Stimulated activated CD4-positive, alpha-beta T cell treated with anti-CD3 and anti-CD28 coated beads, Interleukin-12 subunit alpha, Interleukin-12 subunit beta, amount 100 ng/mL, for 4 hours (primary cell): ENCODE data around the gene ZNF786.
"Not testable (repeated sequence)": the region's sequence is repeated elsewhere in the genome, so short reads cannot be mapped to it uniquely, and the experiment has no call there.

Experiments used
- DNase-seq: peaks from one replicate; pipeline ENCODE4 v3.0.0-alpha.2; 2020

ZNF786 gene, protein sequence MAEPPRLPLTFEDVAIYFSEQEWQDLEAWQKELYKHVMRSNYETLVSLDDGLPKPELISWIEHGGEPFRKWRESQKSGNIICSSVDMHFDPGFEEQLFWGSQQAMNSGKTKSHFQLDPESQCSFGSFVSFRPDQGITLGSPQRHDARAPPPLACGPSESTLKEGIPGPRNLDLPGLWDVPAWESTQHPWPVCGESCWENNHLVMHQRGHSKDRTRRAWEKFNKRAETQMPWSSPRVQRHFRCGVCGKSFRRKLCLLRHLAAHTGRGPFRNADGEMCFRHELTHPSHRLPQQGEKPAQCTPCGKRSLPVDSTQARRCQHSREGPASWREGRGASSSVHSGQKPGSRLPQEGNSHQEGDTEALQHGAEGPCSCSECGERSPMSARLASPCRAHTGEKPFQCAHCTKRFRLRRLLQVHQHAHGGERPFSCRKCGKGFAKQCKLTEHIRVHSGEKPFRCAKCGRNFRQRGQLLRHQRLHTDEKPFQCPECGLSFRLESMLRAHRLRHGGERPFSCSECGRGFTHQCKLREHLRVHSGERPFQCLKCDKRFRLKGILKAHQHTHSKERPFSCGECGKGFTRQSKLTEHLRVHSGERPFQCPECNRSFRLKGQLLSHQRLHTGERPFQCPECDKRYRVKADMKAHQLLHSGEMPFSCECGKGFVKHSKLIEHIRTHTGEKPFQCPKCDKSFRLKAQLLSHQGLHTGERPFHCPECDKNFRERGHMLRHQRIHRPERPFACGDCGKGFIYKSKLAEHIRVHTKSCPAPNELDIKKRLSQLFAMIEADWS

GRCh38 chr7:149090397-149091195, at the start of gene ZNF786:
Gene ZNF786 (minus strand): TSS chr7:149090718. CDS start chr7:149090640, 78 bp downstream.
- DNase-seq = peak; percentile 95

- DNase-seq = no peak
Observed at GRCh38 chr7:149136118-149136517, 45.6 kb upstream of the ZNF786 start.

GRCh38 chr7:149133028-149133710, 42.7 kb upstream of the ZNF786 start:
- no peak for DNase-seq

- no peak for DNase-seq
Observed at GRCh38 chr7:149130572-149131198, 40.2 kb upstream of the ZNF786 start.

GRCh38 chr7:149126662-149127266, 36.2 kb upstream of the ZNF786 start:
- DNase-seq = peak; percentile 71

DNA sequence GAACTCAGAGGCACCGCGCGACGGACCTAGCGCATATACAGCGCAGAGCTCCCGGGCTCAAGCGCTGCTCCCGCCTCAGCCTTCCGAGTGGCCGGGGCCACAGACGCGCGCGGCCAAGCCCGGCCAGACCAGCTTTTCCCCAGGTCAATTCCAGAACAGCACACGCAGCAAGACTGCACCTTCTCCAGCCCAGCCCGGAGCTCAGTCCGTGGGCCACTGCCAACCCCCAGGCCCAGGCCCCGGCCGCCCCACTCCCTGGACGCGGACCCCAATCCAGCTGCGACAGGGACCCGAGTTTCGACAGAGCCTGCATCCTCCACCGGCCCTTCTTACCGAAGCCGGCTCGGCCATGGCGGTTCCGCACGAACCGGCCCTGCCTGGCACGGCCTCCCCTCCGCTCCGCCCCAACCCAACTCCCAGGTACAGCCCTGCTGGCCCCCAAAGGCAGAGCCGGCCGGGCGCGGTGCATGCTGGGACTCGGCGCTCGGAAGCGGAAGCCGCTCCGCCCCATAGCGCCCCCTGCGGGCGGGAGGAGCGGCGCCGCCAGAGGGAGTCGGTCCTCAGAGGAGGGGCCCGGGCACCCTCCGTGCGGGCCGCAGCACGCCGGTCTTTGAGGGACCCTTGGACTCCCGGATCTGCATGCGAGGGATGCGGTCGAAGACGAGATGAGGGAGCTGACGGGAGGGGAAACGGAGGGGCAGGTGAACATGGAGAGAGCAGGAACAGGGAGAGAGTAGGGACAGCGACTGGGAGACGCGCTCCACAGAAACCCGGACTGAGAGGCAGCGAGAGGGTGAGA, 35.5 kb upstream of the ZNF786 start, which contains the start of gene ZNF425:
ZNF425 (minus strand) TSS at position 462 of the 799 bp plus-strand sequence; CDS start at position 351, 111 bp downstream.
- peak; percentile 96 for DNase-seq

- DNase-seq = no peak
Observed at GRCh38 chr7:149125189-149125862, 34.8 kb upstream of the ZNF786 start.

- no peak for DNase-seq
Observed at GRCh38 chr7:149109969-149110368, 19.5 kb upstream of the ZNF786 start.

- no peak for DNase-seq
Observed at GRCh38 chr7:149104749-149105148, 14.2 kb upstream of the ZNF786 start.

- DNase-seq = no peak
Observed at GRCh38 chr7:149104214-149104613, 13.7 kb upstream of the ZNF786 start.

DNA sequence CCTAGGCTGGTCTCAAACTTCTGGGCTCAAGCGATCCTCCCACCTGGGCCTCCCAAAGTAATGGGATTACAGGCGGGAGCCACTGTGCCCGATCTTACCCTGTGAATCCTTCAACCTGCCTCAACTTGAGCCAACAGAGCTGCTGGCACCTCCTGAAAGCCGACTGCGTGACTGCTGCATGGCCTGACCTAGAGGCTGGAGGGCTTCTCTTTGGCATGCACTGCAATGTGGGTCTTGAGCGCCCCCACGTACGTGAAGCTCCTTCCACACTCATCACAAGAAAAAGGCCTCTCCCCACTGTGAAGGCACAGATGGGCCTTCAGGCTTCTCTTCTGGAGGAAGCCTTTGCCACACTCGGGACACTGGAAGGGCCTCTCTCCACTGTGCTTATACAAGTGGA, 12.9 kb upstream of the ZNF786 start:
- DNase-seq = no peak

DNA sequence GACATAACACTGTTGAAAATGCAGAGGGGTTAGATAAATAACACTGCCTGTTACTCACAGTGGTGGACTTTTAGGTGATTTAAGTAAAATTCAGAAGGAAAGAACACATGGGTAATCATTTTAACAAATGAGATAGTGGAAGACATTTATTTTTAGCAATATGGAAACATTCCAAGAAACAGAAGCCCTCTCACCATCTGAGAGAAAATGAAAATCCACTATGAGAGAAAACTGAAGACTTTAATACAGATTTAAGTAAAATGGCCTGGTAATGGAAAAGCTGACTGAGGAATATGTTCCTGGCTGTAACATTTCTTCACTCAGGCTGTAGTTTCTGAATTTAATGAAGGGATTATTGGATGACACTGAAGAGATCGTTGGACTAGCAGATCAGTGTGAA, 12.1 kb upstream of the ZNF786 start:
- no peak for DNase-seq

- no peak for DNase-seq
Observed at GRCh38 chr7:149100821-149101220, 10.3 kb upstream of the ZNF786 start.

GRCh38 chr7:149099058-149099457, 8.5 kb upstream of the ZNF786 start:
- no peak for DNase-seq

- DNase-seq = no peak
Observed at GRCh38 chr7:149097088-149097487, 6.6 kb upstream of the ZNF786 start.

- no peak for DNase-seq
Observed at GRCh38 chr7:149093228-149093627, 2.7 kb upstream of the ZNF786 start.

GRCh38 chr7:149092244-149092643, 1.7 kb upstream of the ZNF786 start:
- not testable (repeated sequence) for DNase-seq

- DNase-seq = no peak
Observed at GRCh38 chr7:149087376-149087775, 3.1 kb downstream of the ZNF786 start.

GRCh38 chr7:149085866-149086265, 4.7 kb downstream of the ZNF786 start:
- no peak for DNase-seq

DNA sequence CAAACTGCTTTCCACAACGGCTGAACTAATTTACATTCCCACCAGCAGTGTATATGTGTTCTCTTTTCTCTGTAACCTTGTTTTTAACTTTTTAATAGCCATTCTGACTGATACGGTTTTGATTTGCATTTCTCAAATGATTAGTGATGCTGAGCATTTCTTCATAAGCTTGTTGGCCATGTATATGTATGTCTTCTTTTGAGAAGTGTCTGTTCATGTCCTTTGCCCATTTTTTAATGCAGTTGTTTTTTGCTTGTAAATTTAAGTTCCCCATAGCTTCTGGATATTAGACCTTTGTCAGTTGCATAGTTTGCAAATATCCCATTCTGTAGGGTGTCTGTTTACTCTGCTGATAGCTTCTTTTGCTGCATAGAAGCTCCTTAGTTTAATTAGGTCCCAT, 6.1 kb downstream of the ZNF786 start:
- DNase-seq = no peak
